ENCODE measurements around the gene NUP58.
A peak's percentile ranks its signal among the peaks of the same experiment; 100 is the strongest.

Gene NUP58, protein sequence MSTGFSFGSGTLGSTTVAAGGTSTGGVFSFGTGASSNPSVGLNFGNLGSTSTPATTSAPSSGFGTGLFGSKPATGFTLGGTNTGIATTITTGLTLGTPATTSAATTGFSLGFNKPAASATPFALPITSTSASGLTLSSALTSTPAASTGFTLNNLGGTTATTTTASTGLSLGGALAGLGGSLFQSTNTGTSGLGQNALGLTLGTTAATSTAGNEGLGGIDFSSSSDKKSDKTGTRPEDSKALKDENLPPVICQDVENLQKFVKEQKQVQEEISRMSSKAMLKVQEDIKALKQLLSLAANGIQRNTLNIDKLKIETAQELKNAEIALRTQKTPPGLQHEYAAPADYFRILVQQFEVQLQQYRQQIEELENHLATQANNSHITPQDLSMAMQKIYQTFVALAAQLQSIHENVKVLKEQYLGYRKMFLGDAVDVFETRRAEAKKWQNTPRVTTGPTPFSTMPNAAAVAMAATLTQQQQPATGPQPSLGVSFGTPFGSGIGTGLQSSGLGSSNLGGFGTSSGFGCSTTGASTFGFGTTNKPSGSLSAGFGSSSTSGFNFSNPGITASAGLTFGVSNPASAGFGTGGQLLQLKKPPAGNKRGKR

DNA sequence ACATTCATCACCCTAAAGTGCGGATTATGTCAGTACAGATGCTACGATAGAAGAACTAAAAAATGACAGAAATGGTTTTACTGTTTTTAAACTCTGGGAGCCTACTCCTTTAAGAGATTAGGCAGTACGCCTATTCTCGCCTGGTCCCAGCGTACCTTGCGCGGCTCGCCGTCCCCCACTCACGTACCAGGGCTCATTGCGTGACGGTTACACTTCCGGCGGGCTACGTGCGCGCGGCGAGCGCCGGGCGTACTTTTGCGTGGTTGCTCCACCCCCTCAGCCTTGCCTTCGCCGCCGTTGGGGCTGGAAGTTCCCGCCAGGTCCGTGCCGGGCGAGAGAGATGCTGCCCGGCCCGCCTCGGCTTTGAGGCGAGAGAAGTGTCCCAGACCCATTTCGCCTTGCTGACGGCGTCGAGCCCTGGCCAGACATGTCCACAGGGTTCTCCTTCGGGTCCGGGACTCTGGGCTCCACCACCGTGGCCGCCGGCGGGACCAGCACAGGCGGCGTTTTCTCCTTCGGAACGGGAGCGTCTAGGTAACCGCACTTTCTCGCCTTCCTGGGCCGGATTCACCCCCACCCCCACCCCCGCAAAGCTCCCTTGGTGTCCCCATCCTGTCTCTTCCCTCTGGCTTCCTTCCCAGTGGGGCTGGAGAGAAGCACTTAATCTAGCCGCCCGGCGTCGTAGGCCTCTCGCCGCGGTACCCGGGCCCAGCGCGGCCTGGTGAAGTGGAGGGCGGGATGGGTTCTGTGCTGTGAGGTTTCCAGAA, at the start of gene NUP58:
TSS of gene NUP58 (plus strand) at position 279 of the 767 bp plus-strand sequence. CDS start at position 428, 149 bp downstream.
- peak; percentile 98 for DNase-seq

DNA sequence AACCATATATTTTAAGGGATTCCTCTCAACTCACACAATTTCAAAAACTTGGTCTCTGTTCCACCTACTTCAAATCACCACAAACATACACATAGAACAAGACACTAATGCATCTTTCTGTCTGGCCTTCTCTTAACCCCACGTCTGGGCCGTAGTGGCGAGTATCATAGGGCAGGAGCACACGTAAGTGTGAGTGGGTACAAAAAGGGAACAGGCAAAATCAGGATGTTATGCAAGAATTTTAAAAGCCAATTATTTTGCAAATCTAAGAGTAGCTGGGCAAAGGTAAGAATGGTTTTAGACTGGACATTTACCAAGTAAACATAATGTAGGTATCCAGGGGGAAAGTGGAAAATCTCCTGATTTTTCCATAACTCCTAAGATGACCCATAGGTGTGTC, 49.2 kb upstream of the NUP58 start:
- no peak for DNase-seq

DNA sequence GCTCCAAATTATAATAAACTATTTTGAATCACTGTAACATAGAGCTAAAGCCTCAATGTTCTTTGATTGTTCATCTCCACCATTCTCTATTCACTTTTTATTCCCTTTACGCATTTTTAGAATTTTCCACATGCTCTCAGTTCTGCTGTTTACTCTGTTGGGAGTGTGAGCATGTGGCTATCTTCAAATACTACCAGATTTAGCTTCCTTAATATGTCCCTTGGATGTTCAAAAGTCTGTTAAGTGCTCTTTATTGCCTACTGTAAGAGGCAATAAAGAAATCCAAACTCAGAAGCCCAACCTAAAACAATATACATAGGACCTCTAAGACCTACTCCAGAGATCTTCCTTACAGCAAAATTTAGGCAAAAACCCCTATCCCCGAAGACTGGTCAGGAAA, 48.7 kb upstream of the NUP58 start:
- DNase-seq = no peak

DNA sequence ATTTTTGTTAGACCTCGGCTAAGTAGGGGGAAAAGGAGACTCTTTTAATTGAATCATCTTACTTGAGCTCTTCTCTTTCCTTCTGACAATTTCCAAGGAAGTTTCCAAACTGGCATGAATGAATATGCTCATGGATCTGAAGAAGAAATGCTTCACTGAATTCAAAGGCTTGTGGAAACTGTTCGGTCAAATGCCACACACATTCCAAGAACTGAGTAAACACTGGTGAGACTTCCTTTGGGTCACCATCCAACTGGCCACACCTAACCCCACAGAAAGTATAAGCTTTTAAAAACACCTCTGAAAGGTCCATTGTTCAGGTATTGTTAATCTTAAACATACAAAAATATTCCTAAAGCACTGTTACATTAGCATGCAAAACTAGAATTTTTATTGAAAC, 47.7 kb upstream of the NUP58 start:
- DNase-seq = no peak

DNA sequence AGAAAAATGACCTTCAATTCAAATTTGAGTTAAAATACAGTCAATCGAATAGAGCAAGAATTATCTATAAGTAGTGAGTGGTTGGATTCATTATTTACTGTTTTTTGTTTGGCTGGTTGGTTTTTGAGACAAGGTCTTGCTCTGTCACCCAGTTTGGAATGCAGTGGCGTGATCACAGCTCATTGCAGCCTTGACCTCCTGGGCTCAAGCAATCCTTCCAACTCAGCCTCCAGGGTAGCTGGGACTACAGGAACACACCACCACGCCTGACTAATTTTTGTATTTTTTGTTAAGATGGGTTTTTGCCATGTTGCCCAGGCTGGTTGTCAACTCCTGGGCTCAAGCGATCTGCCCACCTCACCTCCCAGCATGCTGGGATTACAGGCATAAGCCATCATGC, 39.2 kb upstream of the NUP58 start:
- DNase-seq = no peak

DNA sequence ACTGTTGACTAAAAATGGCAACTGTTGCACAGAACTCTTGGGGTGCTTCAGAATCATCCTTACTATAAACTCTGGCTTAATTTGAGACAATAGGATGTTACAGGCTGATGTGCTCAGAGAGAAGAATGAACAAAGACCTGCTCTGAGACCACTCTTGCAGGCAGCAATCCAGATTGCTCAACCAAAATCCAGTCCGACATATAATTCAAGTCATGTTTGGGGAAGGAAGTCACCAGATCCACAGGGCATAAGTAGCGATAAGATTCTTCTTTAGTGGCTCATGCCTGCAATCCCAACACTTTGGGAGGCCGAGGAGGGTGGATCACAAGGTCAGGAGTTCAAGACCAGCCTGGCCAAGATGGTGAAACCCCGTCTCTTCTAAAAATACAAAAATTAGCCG, 34.7 kb upstream of the NUP58 start:
- no peak for DNase-seq

DNA sequence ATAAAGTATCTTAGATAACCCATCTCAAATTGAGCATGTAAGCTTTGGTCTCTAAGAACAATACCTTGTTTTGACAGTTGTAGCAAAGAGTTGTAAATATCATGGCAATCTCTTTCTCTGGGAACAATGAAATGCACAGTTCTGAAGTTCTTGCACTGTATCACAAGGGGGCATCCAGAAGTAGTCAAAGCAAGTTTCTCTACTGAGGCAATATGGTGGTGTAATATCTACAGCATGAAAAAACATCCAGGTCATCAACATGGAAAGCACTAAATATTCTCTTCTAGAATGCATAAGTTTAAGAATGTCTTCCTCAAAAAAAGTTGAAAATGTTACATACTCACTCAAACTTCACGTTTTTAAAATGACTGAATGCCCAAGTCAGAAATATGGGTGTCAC, 33.7 kb upstream of the NUP58 start:
- DNase-seq = peak; percentile 63

DNA sequence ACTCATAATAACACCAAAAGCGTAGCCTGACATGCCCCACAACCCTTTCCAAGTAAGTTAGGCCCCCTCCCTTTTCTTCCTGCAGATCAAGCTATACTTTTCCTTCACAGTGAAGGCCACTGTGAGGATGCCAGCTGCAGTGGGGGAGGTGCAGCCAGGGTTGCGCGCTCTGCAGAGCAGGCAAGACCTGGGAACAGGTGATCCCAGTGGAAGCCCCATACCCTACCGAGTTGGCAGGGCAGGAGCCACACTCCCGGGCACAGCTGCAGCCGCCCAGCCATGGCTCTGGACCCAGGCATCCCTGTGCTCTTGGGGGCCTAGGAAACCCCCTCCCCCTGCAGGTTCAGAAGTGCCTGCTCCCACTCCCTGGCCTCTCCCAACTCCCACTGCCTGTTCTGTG, 32.9 kb upstream of the NUP58 start:
- DNase-seq = no peak

DNA sequence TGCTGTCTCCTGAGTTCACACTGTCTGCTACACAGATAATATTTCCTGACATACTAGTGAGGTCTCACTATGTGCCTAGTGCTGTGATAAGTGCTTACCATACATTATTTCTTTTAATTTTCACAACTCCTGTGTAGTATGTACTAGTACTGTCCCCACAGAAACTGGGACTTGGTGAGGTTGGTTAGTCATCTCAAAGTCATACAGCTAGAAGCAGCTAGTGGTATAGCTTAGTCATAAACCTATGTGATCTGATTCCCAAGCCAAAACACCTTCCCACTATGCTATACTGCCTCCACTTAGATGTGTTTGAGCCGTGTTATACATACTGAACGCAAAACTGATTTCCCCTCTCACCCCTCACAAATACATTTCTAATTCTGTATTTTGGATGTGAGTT, 24.7 kb upstream of the NUP58 start:
- DNase-seq = no peak

DNA sequence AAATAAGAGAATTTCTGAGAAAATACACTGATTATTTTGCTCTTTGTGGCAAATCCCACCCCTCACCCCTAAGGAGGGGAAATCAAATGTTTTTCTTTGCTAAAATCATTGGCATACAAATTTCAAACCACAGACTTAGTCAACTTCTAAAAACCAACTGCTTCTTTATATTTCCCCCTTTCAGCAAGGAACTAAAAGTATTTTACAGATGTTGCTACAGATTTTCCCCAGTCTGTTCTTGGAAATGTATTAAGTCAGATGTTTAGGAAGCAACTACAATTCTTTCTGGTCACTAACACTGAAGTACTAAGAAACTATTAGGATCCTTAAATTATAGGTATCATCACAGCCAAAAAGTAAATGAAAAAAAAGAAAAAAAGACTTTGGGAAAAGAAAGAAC, 21.0 kb upstream of the NUP58 start:
- no peak for DNase-seq

DNA sequence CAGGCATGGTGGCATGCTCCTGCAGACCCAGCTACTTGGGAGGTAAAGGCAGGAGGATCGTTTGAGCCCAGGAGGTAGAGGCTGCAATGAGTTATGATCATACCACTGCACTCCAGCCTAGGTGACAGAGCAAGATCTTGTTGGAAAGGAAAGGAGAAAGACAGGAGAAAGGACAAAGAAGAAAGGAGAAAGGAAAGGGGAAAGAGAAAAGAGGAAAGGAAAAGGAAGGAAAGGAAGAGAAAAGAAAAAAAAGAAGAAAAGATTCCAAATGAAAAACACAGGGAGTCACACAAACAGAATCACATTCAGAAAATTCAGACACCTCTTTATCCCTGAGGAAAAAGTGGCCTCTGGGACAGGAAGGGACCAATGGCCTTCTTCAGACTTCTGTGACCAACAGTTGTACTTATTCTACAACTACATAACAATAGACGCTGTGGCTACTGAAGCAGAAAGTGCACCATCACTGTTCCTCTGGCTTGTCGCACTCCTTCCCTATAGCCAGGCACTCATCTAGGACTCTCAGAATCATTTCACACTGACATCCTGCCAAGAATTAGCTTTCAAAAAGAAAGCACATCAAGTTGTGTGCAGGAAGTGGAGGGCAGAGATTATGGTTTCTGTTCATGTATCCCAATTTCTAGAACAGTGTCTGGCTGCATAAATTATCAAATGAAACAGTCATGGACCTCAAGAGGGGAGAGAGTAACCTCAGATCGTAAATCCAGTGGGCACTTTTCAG, 20.1 kb upstream of the NUP58 start:
- peak; percentile 68 for DNase-seq

DNA sequence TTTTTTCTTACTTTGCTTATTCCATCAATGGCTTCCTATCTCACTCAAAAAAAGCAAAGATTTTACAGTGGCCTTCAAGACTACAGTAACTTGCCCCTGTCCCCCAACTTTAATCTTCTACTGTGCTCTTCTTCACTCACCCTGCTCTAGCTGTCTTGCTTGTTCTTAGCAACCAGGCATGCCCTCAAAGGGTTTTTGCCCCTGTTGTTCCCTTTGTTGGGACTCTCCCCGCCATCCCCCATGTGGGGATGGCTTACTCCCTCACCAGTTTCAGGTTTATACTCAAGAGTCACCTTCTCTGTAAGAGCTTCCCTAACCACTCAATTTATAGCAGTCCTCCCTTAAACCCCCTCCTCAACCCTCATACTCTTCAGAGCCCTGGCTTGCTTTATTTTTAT, 19.5 kb upstream of the NUP58 start:
- DNase-seq = no peak

DNA sequence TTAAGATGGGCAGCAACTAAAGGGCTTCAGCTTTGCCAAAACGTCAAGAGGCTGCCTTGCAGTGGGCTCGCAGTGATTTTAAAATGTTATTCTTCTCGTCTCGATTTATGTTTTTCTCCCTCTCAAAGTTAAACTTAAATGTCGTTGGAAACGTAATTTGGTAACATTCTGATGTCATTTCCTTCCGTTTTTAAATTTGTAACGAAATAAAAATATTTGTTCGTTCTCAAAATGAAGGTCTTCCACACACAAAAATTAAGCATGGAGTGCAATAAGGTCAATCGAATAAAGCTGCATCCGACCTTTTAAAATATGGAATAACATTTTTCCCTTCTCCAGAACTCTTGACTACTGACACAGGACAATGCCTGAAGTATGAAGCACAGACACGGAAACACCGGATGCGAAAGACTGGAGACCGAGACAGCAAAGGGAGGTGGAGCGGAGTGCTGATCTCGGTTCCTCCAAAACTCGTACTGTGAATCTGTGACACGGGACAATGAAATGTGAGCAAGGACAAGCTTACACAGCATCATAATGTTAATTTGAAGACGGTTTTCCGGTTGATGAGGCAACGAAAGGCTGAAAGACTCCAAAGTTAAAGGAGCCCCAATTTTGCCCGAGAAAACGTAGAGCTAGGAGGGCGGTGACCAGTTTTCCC, 15.0 kb upstream of the NUP58 start:
- DNase-seq = peak; percentile 58

DNA sequence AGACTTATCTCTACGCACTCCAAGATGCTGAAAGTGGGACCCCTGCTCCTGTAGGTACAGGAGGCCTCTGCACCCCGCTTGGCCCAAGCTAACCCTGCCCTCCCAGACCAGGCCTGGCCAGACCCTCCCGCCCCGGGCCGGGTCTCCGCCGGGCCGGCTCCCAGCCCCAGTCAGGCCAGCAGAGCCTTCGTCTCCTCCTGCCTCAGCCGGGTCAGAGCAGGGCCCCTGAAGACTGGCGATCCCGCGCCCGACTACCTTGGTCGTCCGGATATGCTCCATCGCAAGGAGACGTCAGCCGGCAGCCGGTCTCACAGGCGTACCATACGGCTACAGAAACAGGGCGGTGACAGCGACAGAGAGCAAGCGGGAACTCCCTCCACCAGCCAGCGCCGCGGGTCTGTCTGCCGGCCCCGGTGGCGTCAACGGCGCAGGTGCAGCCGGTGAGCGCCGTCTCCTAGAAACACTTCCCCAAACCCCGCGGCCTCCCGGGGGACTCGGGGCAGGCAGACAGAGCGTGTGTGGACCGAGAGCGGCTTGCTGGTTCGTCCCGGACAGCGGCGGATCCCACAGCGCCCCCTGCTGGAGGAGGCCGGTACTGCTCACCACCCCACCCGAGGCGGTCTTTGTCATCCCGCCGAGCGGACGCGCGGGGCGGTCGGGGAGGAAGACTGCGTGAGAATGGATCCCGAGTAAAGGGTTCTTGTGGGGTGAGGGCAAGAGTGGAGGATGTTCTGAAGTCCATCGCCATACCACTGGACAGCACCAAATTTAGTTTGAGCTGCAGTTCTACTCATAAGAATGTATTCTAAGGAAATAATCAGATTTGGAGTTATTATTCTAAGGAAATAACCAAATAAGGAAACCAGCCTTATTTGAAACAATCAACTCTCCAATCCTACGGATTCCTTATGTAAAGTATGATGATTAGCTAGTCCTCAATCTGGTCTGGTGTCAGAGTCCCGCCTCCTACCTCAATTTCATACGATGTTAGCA, 14.2 kb upstream of the NUP58 start, which contains the start of gene MTMR6:
TSS of gene MTMR6 (minus strand) at position 520 of the 993 bp plus-strand sequence. CDS start at position 279, 241 bp downstream.
- peak; percentile 94 for DNase-seq

DNA sequence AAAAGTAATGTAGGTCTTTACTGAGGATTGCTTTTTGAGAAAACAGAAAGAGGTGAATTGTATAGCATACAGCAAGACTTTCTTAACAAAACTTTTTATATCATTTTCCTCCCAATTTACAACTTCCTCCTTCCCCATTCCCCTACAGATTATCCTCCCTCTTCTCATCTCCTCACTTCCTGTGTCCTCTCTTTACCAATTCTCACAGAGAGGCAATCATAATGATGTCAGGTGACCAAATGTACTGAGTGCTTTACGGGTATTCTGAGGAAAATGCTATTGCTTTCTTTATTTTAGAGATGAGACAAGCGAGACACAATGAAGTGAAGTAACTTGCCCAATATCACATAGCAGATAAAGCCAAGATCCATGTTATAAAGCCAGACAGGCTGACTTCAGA, 12.5 kb upstream of the NUP58 start:
- DNase-seq = peak; percentile 12

DNA sequence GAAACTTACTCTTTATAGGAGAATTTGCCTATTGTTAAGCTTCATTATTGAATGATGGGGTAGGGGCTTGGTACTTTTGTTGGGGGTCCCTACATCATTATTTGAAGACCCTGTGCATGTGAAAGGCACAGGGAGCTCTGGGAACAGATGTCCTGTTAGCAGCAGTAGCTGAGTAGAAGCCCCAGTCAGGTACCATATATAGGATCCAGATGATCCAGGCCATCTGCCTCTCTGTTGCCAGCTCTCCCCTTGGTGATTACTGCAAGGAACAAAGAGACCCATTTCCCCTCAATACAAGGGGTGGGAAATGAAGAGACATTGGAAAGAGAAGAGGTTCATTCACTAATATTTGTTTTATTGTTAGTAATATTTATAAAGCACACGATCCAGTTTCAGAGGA, 9.7 kb upstream of the NUP58 start:
- no peak for DNase-seq

DNA sequence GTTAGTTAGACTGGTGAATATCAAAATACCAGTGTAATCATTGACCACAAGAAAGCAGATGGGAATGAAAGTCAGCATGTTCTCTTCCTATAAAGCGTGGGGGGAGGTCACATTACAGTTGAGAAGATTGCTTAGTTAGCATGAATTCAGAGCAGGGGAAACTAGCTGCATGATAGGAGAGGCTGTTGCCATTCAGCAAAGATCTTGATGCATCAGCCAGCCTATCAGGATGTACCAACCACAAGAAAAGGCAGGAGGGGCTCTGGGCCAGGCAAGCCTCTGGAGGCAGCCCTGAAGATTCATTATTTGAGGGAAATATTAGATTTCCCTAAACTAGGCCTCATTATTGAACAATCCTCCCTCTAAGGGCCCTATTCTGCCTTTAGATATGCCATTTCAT, 9.1 kb upstream of the NUP58 start:
- peak; percentile 90 for DNase-seq

DNA sequence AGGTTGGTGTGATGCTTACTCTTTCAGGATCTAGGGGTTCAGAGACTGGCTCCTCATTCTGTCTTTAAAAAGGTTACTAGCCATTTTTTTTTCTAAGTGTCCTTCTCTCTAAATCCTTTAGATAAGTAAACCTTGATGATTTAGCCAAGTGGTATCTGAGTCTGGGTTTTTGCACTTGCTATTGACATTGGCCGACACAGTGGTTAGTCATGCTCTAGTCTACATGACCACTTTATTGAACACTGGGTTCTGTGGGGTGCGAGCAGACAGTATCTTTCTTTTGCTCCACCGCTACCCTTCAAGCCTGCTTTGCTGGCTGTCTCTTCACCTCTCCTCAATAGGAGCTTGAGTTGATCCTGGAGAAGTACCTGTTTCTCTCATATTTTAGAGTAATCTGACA, 6.2 kb upstream of the NUP58 start:
- DNase-seq = no peak

DNA sequence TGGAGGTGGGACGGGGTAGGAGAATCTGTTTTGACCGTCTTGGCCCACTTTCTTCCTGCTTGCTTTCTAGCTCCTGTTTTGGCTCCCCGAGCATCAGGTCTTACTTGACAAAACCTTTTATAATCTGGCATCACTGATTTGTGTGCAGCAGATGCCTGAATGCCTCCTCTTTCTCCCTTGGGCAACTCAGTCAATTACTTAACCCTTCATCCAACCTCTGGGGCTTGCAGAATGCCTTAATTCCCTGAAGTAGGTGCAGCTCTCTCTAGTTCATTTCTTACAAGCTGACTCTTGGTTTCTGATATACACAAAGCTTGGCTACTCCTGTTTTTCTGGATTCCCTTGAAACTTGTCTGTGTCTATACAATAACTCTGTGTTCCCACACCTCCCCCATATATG, 5.7 kb upstream of the NUP58 start:
- DNase-seq = no peak

DNA sequence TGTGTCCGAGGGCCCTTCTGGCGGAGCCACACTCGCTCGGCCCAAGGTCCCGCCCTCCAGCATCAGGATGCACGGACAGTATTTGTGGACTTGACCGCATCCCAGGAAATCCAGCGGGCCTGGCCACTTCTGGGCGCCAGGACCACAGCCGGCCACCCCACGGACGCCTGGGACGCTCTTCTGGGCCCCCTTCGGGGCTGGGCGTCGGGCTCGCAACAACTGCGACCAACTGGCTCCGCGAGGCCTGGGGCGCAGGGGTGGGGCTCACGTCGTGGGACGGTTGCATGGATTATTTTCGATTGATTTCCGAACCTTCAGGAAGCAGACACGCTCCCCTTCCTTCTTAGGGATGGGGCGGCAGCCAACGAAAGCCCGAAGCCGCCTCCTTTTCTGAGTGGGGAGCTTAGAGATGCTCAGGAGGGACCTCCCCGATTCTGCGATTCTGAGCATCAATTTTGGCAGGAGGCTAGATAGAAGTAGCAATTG, 521 bp upstream of the NUP58 start:
- DNase-seq = no peak

DNA sequence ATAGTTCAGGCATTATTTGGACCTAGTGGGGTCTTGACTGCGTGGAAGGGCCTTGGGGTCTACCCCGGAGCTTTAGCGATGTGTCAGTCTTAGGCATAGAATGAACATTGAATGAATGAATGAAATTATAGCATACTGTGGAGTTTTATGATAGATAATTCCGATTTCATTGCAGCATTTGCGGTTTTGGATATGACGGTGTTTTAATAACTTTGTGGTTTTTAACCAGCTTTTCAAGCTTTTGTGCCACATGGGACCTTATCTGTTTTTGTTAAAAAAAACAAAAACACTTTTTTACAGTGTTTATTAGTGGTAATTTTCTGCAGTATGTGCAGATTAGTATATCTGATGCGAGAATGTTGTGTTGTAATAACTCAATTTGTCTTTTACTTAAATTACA, 696 bp downstream of the NUP58 start:
- DNase-seq = no peak

All from hematopoietic multipotent progenitor cell treated with erythropoietin and hydrocortisone succinate and interleukin-3 and kit ligand, for 4 days (in vitro differentiated cells).